ENCODE data around the gene APP.

The APP gene

DNA sequence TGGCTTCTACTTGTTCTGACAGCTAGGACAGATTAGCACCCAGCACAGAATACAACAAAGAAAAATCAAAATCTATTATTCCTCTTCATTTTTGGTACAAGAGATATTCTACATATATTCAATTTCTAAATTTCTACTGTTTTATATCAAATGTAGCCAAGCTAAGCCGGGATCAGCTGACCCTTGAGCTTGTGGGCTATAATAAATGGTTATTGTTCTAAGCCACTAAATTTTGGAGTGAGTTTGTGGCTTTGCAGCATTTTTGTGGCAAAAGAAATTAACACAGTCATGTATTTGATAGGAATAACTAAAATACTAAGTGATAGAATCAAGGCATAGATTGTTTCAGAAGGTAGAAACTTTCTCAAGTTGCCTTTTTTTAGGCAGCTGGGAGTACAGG lies 50.7 kb downstream of the APP start:
- Histone ChIP-seq H3K27ac (no peak overlapping the region), H3K27me3 (ENCODE audit: insufficient read depth, low read depth) (no peaks in the 10 kb centered on the region), H3K9ac (no peak overlapping the region), H3K4me1 (ENCODE audit: low read depth, poor library complexity, severe bottlenecking) (peaks cover 46% of the 10 kb centered on the region), H3K4me2 (no peak overlapping the region; the same call in 1 of the 2 replicates), H3K79me2 (ENCODE audit: insufficient read depth, low read depth) (peaks cover 23% of the 10 kb centered on the region; the same call in 1 of the 2 replicates), H4K20me1 (ENCODE audit: insufficient read depth) (peaks cover 4% of the 10 kb centered on the region; the same call in 1 of the 2 replicates), H3K36me3 (ENCODE audit: insufficient read depth) (no peaks in the 10 kb centered on the region), H2AFZ (ENCODE audit: low read depth) (no peak overlapping the region), H3K4me3 (IDR thresholded peaks at IDR 0.05; ENCODE audit: insufficient read depth, low read depth, low read length) (no peak overlapping the region)
- TF ChIP-seq CTCF (conservative IDR thresholded peaks at IDR 0.05; ENCODE audit: low read depth, low read length): no peak

- H3K4me2 ChIP-seq: peak overlapping the region; percentile 47; the same call in 1 of the 2 replicates
- no peak for TF ChIP-seq CTCF (conservative IDR thresholded peaks at IDR 0.05; ENCODE audit: low read depth, low read length)
- H3K27ac ChIP-seq: no peak overlapping the region
- no peak overlapping the region for H3K4me3 ChIP-seq (IDR thresholded peaks at IDR 0.05; ENCODE audit: insufficient read depth, low read depth, low read length)
- H2AFZ ChIP-seq (ENCODE audit: low read depth): no peak overlapping the region
- H3K79me2 ChIP-seq (ENCODE audit: insufficient read depth, low read depth): peaks cover 29% of the 10 kb centered on the region; the same call in 1 of the 2 replicates
- H3K27me3 ChIP-seq (ENCODE audit: insufficient read depth, low read depth): no peaks in the 10 kb centered on the region
- no peak overlapping the region for H3K9ac ChIP-seq
- peaks cover 44% of the 10 kb centered on the region for H3K4me1 ChIP-seq (ENCODE audit: low read depth, poor library complexity, severe bottlenecking)
- peaks cover 4% of the 10 kb centered on the region; the same call in 1 of the 2 replicates for H4K20me1 ChIP-seq (ENCODE audit: insufficient read depth)
- H3K36me3 ChIP-seq (ENCODE audit: insufficient read depth): no peaks in the 10 kb centered on the region
These were observed 51.5 kb downstream of the APP start for GRCh38 chr21:26118938-26119540.

DNA sequence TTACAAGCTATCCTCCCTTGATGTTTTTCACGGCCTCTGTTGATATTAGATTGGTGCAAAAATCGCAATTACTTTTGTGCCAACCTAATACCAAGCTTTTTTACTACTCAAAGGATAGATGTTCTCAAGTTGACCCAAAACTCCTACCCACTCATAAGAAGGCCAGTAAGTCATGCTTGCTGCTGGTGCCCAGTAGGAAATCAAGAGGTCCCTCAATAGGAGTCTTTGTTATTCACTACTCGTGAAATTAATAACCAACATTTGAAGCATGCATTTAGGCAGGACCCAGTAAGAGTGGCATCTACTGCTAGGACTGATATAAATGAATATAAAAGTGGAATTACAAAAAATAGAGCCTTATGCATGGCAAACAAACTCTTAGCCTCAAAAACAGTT lies 52.6 kb downstream of the APP start:
- peaks cover 44% of the 10 kb centered on the region for H3K4me1 ChIP-seq (ENCODE audit: low read depth, poor library complexity, severe bottlenecking)
- H3K27me3 ChIP-seq (ENCODE audit: insufficient read depth, low read depth): no peaks in the 10 kb centered on the region
- no peak overlapping the region for H3K4me3 ChIP-seq (IDR thresholded peaks at IDR 0.05; ENCODE audit: insufficient read depth, low read depth, low read length)
- H3K9ac ChIP-seq: no peak overlapping the region
- H3K4me2 ChIP-seq: peak overlapping the region; percentile 47
- H3K79me2 ChIP-seq (ENCODE audit: insufficient read depth, low read depth): peaks cover 29% of the 10 kb centered on the region; the same call in 1 of the 2 replicates
- peaks cover 8% of the 10 kb centered on the region; the same call in 1 of the 2 replicates for H4K20me1 ChIP-seq (ENCODE audit: insufficient read depth)
- no peaks in the 10 kb centered on the region for H3K36me3 ChIP-seq (ENCODE audit: insufficient read depth)
- no peak for TF ChIP-seq CTCF (conservative IDR thresholded peaks at IDR 0.05; ENCODE audit: low read depth, low read length)
- no peak overlapping the region for H2AFZ ChIP-seq (ENCODE audit: low read depth)
- peak overlapping the region; percentile 7; the same call in 1 of the 2 replicates for H3K27ac ChIP-seq

- no peak overlapping the region for H2AFZ ChIP-seq (ENCODE audit: low read depth)
- H4K20me1 ChIP-seq (ENCODE audit: insufficient read depth): peaks cover 7% of the 10 kb centered on the region; the same call in 1 of the 2 replicates
- peak overlapping the region; percentile 7; the same call in 1 of the 2 replicates for H3K27ac ChIP-seq
- H3K36me3 ChIP-seq (ENCODE audit: insufficient read depth): no peaks in the 10 kb centered on the region
- no peak overlapping the region for H3K9ac ChIP-seq
- no peak for TF ChIP-seq CTCF (conservative IDR thresholded peaks at IDR 0.05; ENCODE audit: low read depth, low read length)
- peaks cover 29% of the 10 kb centered on the region; the same call in 1 of the 2 replicates for H3K79me2 ChIP-seq (ENCODE audit: insufficient read depth, low read depth)
- peak overlapping the region; percentile 47 for H3K4me2 ChIP-seq
- peaks cover 44% of the 10 kb centered on the region for H3K4me1 ChIP-seq (ENCODE audit: low read depth, poor library complexity, severe bottlenecking)
- no peak overlapping the region for H3K4me3 ChIP-seq (IDR thresholded peaks at IDR 0.05; ENCODE audit: insufficient read depth, low read depth, low read length)
- H3K27me3 ChIP-seq (ENCODE audit: insufficient read depth, low read depth): no peaks in the 10 kb centered on the region
These were observed 53.1 kb downstream of the APP start for GRCh38 chr21:26117324-26117971.
